Adrenal gland (tissue), 12 donors: ENCODE results near the gene KIAA2012. TPM values are rescaled to one million over a fixed set of nuclear protein-coding genes. Genes with fewer than 3 reads are reported as not detected.
A peak's percentile ranks its signal among the peaks of the same experiment; 100 is the strongest.

ENCODE experiments used
- DNase-seq, 7 donors: peaks; one replicate each; pipeline ENCODE4 v3.0.0-alpha.2; 2019 to 2020
- H3K27ac ChIP-seq, 5 donors: fragments of 200-600 bp; sonication (generic) in 4 of 5; 1 replicate in 3 of 5; 2 replicates in 2 of 5; pipeline versions ENCODE4 v1.5.1 to v1.8.0; 2016 to 2020; ENCODE audit warnings: mild to moderate bottlenecking in 1 of 5
- H3K27me3 ChIP-seq: fragments of 200-600 bp; 2 replicates; pipeline ENCODE4 v1.8.0; 2021
- H3K36me3 ChIP-seq, 2 donors: fragments of 200-600 bp; replicated peaks in 1 of 2; 1 replicate in 1 of 2; 2 replicates in 1 of 2; pipeline versions ENCODE4 v1.5.1 to v1.8.0; 2018 to 2022
- H3K4me1 ChIP-seq, 2 donors: fragments of 200-600 bp; replicated peaks in 1 of 2; 1 replicate in 1 of 2; 2 replicates in 1 of 2; pipeline versions ENCODE4 v1.5.1 to v1.8.0; 2018 to 2021
- H3K4me3 ChIP-seq, 4 donors: fragments of 200-600 bp; sonication (generic) in 3 of 4; one replicate each; pipeline ENCODE4 v1.5.1; 2016 to 2018
- H3K9me3 ChIP-seq, 3 donors: fragments of 200-600 bp; sonication (generic) in 1 of 3; replicated peaks in 1 of 3; 1 replicate in 2 of 3; 2 replicates in 1 of 3; pipeline versions ENCODE4 v1.5.1 to v1.8.0; 2016 to 2021
- POLR2A ChIP-seq, 2 donors: fragments of 450-650 bp; IDR thresholded peaks; one replicate each; pipeline ENCODE4 v1.6.1; 2017; ENCODE audit warnings: antibody characterized with exemption in 2 of 2, mild to moderate bottlenecking in 2 of 2, moderate library complexity in 1 of 2
- WGBS, 4 donors: extraction: QIAGEN DNeasy Blood & Tissue Kit in 2 of 4; methylation state at CpG; one replicate each; pipeline versions ENCODE4 v1.1.5 to v1.1.7; 2013 to 2017; 5-methylcytosine and 5-hydroxymethylcytosine counted together
- intact Hi-C, 2 donors: fragments of 100-400 bp; cut with DNase I; formaldehyde crosslinking; loops; one replicate each; pipeline versions ENCODE4 v1.14.1 to v1.15.0; 2022 to 2023
- polyA plus RNA-seq, 3 donors: library from polyadenylated mRNA; stranded (reverse); fragments of 200-250 nt in 2 of 3; fragments of 350-450 nt in 1 of 3; fragmentation: Illumina TruSeq in 1 of 3; extraction: RNeasy Lipid Tissue Mini Kit (QIAGEN cat#74804) in 1 of 3; gene quantifications; one replicate each; pipeline ENCODE4 v1.2.3, GENCODE V29; 2013 to 2014
- total RNA-seq, 9 donors: library from RNA; depleted of rRNA in 4 of 9; stranded (reverse); fragments of >200 nt in 4 of 9; fragments of 120-200 nt in 1 of 9; fragmentation: NEBNext Ultra II Directional in 1 of 9; extraction: Animal tissue kit (Norgen Biotek cat#: 25700) in 1 of 9; gene quantifications; one replicate each; pipeline versions ENCODE4 v1.1.0 to v1.2.4, GENCODE V29; 2013 to 2023
- TF ChIP-seq, protein P1 (sequence below), 6 experiments: fragments of 450-650 bp in 4 of 6; fragments of 200-600 bp in 2 of 6; sonication (generic) in 1 of 6; IDR thresholded peaks; 1 replicate in 5 of 6; 2 replicates in 1 of 6; pipeline versions ENCODE4 v1.5.1 to v1.8.0; 2016 to 2021; ENCODE audit warnings: antibody characterized with exemption in 6 of 6, mild to moderate bottlenecking in 2 of 6, moderate library complexity in 1 of 6
- donor health status: healthy with polysubstance abuse.
- donor health status: Bipolar disorder and iron deficiency.
- donor health status: DM: yes; HTN: yes; CAD: no.
- donor health status: DM: no; HTN: no; CAD: no.
- donor health status: DM: no; HTN: no; CAD: no.
- donor health status: DM: yes; HTN: yes; CAD: no.

KIAA2012 gene
- total and polyA plus RNA-seq, 12 donors: 0.09 to 0.16 (median 0.11) TPM; not detected in 9

DNA sequence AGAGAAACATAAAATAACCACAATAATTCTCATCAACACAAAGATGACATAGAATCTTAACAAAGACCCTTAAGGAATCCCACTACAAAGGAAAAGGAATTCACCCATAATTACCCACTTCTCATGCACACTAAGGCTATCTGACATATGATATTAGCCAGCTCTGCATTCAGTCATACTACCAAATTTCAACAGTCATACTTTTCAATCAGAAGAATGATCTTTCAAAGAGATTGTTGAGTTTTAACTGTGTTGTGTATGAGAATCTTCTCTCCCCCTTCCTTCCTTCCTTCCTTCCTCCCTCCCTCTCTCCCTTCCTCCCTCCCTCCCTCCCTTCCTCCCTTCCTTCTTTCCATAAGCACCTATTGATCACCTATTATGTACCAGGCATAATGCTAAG, 22.4 kb upstream of the KIAA2012 start:
- Histone ChIP-seq H3K4me1 (no peaks in the 10 kb centered on the region), H3K4me3 (no peak overlapping the region), H3K36me3 (no peaks in the 10 kb centered on the region), H3K27me3 (no peaks in the 10 kb centered on the region), H3K27ac (no peak overlapping the region), H3K9me3 (no peaks in the 10 kb centered on the region)
- intact Hi-C loops: no loop called here
- no peak for DNase-seq
- TF ChIP-seq POLR2A (IDR thresholded peaks at IDR 0.05): no peak

GRCh38 chr2:202051499-202052161, 21.4 kb upstream of the KIAA2012 start:
- Histone ChIP-seq H3K27me3 (peaks cover 4% of the 10 kb centered on the region), H3K4me1 (no peaks in the 10 kb centered on the region), H3K4me3 (no peak overlapping the region), H3K36me3 (no peaks in the 10 kb centered on the region), H3K27ac (no peak overlapping the region), H3K9me3 (no peaks in the 10 kb centered on the region)
- DNase-seq: no peak
- TF ChIP-seq POLR2A (IDR thresholded peaks at IDR 0.05): no peak
- TF ChIP-seq, protein P1, sequence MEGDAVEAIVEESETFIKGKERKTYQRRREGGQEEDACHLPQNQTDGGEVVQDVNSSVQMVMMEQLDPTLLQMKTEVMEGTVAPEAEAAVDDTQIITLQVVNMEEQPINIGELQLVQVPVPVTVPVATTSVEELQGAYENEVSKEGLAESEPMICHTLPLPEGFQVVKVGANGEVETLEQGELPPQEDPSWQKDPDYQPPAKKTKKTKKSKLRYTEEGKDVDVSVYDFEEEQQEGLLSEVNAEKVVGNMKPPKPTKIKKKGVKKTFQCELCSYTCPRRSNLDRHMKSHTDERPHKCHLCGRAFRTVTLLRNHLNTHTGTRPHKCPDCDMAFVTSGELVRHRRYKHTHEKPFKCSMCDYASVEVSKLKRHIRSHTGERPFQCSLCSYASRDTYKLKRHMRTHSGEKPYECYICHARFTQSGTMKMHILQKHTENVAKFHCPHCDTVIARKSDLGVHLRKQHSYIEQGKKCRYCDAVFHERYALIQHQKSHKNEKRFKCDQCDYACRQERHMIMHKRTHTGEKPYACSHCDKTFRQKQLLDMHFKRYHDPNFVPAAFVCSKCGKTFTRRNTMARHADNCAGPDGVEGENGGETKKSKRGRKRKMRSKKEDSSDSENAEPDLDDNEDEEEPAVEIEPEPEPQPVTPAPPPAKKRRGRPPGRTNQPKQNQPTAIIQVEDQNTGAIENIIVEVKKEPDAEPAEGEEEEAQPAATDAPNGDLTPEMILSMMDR (IDR thresholded peaks at IDR 0.05): no peak
- intact Hi-C loops: no loop called here
- 73 to 79% (median 77%) methylated on average over 7 to 8 of the region's 8 CpGs for WGBS, 4 donors

DNA sequence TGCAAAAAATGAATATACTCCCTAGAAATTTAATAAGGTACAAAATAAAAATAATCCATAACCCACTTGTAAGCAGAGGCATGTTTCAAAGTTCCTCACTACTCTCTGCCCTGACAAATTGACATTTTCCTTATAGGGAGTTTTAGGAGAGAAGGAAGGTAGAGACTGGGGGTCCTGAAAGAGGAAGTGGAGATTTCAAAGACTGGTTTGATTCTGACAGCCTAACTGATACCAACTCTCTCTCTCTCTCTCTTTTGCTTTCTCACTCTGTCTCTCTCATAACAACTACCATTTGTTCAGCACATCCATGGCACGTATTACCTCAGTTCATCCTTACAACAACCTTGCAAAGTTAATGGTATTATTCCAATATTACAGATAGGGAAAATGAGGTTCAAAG, 20.8 kb upstream of the KIAA2012 start:
- WGBS, 4 donors: 78 to 100% (median 89%) methylated on average over 1 of the region's 1 CpG
- Histone ChIP-seq H3K4me3 (no peak overlapping the region), H3K27ac (no peak overlapping the region), H3K9me3 (no peaks in the 10 kb centered on the region), H3K36me3 (no peaks in the 10 kb centered on the region), H3K4me1 (no peaks in the 10 kb centered on the region), H3K27me3 (peaks cover 4% of the 10 kb centered on the region)
- intact Hi-C loops: no loop called here
- TF ChIP-seq POLR2A (IDR thresholded peaks at IDR 0.05): no peak
- TF ChIP-seq, protein P1 (IDR thresholded peaks at IDR 0.05): no peak
- no peak for DNase-seq

GRCh38 chr2:202054679-202055078, 18.4 kb upstream of the KIAA2012 start:
- Histone ChIP-seq H3K4me3 (no peak overlapping the region), H3K36me3 (no peaks in the 10 kb centered on the region), H3K9me3 (no peaks in the 10 kb centered on the region), H3K27me3 (peaks cover 4% of the 10 kb centered on the region), H3K4me1 (no peaks in the 10 kb centered on the region), H3K27ac (no peak overlapping the region)
- DNase-seq: no peak
- 54 to 76% (median 60%) methylated on average over 2 to 3 of the region's 3 CpGs for WGBS, 4 donors
- TF ChIP-seq, protein P1 (IDR thresholded peaks at IDR 0.05): no peak
- TF ChIP-seq POLR2A (IDR thresholded peaks at IDR 0.05): no peak
- intact Hi-C loops: no loop called here

GRCh38 chr2:202056611-202057010, 16.4 kb upstream of the KIAA2012 start:
- Histone ChIP-seq H3K27me3 (peaks cover 4% of the 10 kb centered on the region), H3K27ac (no peak overlapping the region), H3K9me3 (no peaks in the 10 kb centered on the region), H3K4me1 (no peaks in the 10 kb centered on the region), H3K4me3 (no peak overlapping the region), H3K36me3 (no peaks in the 10 kb centered on the region)
- DNase-seq: peak in 1 of 7 donors; percentile 13
- 40 to 58% (median 53%) methylated on average over 2 of the region's 2 CpGs for WGBS, 4 donors
- intact Hi-C loops: no loop called here
- TF ChIP-seq POLR2A (IDR thresholded peaks at IDR 0.05): no peak
- TF ChIP-seq, protein P1 (IDR thresholded peaks at IDR 0.05): peak in 3 of 6 experiments; percentile 22 to 35 (median 26)
